ENCODE measurements around the gene MEP1B. TPM values are rescaled to one million over a fixed set of nuclear protein-coding genes. Genes with fewer than 3 reads are reported as not detected.

The MEP1B gene
- total RNA-seq, 1 experiment from 2014 or later = not detected

Other genes starting within 250 kb of the MEP1B start
- 14.4 and 15.4 TPM in 2 replicates for gene TRAPPC8, start 246.9 kb upstream of the MEP1B start, total RNA-seq (2014; rRNA removed; shearing (Covaris generic))
- gene RNF125, start 171.2 kb upstream of the MEP1B start, total RNA-seq (2014; rRNA removed; shearing (Covaris generic)) = 0.18 and 0.41 TPM in 2 replicates
- gene RNF138, start 98.2 kb upstream of the MEP1B start, total RNA-seq (2014; rRNA removed; shearing (Covaris generic)) = 27.5 and 28.4 TPM in 2 replicates